AG04449 (cell line): Measurements from ENCODE around the gene MMRN1.

Experiments
- CTCF ChIA-PET: fragments of 350-600 bp; formaldehyde crosslinking; extraction: SDS; loops from one replicate; lab custom pipeline; 2021; ENCODE audit warnings: antibody characterized with exemption; lab: Yijun Ruan, JAX
- POLR2A ChIA-PET: fragments of 400-600, 350-600 bp; formaldehyde crosslinking; extraction: SDS; loops from one replicate; lab custom pipeline; 2020; ENCODE audit warnings: antibody characterized with exemption, inconsistent platforms; lab: Yijun Ruan, JAX
- DNase-seq: peaks from one replicate; pipeline ENCODE4 v3.0.0-alpha.2; 2010; ENCODE audit warnings: low read depth, low spot score
- H3K4me3 ChIP-seq: 2 replicates; pipeline ENCODE4 v1.5.1; 2011; ENCODE audit warnings: low read depth, mild to moderate bottlenecking, control low read depth, low read length
- TF ChIP-seq, protein P1 (sequence below): IDR thresholded peaks from one replicate; pipeline ENCODE4 v1.5.1; 2011; ENCODE audit warnings: mild to moderate bottlenecking, moderate library complexity, low read length, control low read depth, inconsistent platforms; ENCODE audit not compliant: insufficient read depth; ENCODE audit errors: missing control alignments

The MMRN1 gene

GRCh38 chr4:89957046-89957926 lies 62.6 kb downstream of the MMRN1 start:
- TF ChIP-seq, protein P1, sequence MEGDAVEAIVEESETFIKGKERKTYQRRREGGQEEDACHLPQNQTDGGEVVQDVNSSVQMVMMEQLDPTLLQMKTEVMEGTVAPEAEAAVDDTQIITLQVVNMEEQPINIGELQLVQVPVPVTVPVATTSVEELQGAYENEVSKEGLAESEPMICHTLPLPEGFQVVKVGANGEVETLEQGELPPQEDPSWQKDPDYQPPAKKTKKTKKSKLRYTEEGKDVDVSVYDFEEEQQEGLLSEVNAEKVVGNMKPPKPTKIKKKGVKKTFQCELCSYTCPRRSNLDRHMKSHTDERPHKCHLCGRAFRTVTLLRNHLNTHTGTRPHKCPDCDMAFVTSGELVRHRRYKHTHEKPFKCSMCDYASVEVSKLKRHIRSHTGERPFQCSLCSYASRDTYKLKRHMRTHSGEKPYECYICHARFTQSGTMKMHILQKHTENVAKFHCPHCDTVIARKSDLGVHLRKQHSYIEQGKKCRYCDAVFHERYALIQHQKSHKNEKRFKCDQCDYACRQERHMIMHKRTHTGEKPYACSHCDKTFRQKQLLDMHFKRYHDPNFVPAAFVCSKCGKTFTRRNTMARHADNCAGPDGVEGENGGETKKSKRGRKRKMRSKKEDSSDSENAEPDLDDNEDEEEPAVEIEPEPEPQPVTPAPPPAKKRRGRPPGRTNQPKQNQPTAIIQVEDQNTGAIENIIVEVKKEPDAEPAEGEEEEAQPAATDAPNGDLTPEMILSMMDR, result no peak
- DNase-seq, result no peak
- ChIA-PET POLR2A (no interaction called here), CTCF (no interaction called here)
- H3K4me3 ChIP-seq, result no peak overlapping the region

- TF ChIP-seq, protein P1, result no peak
- DNase-seq, result no peak
- H3K4me3 ChIP-seq, result no peak overlapping the region
- POLR2A ChIA-PET, result no interaction called here
- CTCF ChIA-PET, result no interaction called here
Measured at GRCh38 chr4:89981789-89982334, 87.2 kb downstream of the MMRN1 start.

DNA sequence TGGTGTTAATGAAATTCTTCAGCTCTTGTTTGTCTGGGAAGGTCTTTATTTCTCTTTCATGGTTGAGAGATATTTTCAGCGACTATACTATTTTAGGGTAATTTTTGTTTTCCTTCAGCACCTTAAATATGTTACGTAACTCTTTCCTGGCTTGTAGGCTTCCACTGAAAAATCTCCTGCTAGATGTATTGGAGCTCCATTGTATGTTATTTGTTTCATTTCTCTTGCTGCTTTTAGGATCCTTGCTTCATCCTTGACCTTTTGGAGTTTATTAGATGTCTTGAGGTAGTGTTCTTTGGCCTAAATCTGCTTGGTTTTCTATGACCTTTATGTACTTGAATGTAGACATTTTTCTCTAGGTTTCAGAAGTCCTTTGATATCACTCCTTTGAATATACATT lies 93.6 kb downstream of the MMRN1 start:
- TF ChIP-seq, protein P1, result no peak
- CTCF ChIA-PET, result no interaction called here
- POLR2A ChIA-PET, result no interaction called here
- DNase-seq, result no peak
- no peak overlapping the region for H3K4me3 ChIP-seq

DNA sequence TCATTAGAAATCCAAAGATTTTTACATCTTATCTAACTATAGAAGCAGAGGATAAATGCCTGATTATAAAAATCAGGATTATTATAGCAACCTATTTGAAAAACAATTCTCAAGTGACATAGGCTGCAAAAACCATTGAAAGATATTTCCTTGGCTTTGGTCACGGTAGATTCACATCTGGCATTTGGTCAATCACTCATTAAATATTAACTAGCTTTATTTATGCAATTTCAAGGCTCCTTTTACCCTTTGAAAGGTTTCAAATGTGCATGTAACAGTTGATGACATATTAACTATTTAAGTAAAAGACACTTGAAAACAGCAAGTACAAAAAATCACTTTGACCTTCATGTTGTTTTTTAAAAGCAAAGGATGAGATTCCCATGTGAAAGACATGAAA lies 98.1 kb downstream of the MMRN1 start:
- H3K4me3 ChIP-seq, result no peak overlapping the region
- CTCF ChIA-PET, result no interaction called here
- POLR2A ChIA-PET, result no interaction called here
- DNase-seq, result no peak
- TF ChIP-seq, protein P1, result no peak

- H3K4me3 ChIP-seq, result no peak overlapping the region
- CTCF ChIA-PET, result no interaction called here
- POLR2A ChIA-PET, result no interaction called here
- no peak for DNase-seq
- TF ChIP-seq, protein P1, result no peak
Measured at GRCh38 chr4:89994176-89994873, 99.7 kb downstream of the MMRN1 start.

DNA sequence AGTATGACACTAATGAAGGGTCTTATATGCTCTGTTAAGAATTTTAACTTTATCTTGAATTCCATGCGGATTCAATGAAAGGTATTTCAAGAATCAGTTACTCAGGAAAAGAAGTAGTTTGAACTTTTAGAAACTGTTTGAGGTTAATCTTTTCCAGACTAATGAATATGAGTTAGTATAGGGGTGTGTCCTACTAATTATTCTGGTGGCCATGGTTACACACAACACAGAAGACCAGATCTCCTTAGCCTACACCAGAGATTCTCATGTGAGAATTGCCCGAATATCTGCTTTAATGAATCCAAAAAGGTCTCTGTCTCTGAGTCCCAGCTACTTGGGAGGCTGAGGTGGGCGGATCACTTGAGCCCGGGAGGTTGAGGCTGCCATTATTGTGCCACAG lies 100.4 kb downstream of the MMRN1 start:
- ChIA-PET CTCF (no interaction called here), POLR2A (no interaction called here)
- no peak overlapping the region for H3K4me3 ChIP-seq
- TF ChIP-seq, protein P1, result no peak
- DNase-seq, result no peak
